ENCODE measurements around the gene SCAF8. TPM values are rescaled to one million over a fixed set of nuclear protein-coding genes. Genes with fewer than 3 reads are reported as not detected.
"Not testable (repeated sequence)": the region's sequence is repeated elsewhere in the genome, so short reads cannot be mapped to it uniquely, and the experiment has no call there.

The SCAF8 gene
- total and polyA plus RNA-seq, 4 experiments from 2014 or later: 4.5 to 60.5 (median 40.2) TPM

- H3K36me3 ChIP-seq (ENCODE audit: insufficient read depth, low read length); POLR2A ChIA-PET (ENCODE audit: partially characterized antibody); H3K9me3 ChIP-seq (ENCODE audit: control insufficient read depth in 1 of 2, low read length in 2 of 2); H3K27me3 Mint-ChIP-seq; H3K9me3 Mint-ChIP-seq; H3K27ac ChIP-seq (ENCODE audit: low read depth, low read length); CTCF ChIA-PET (ENCODE audit: partially characterized antibody); H3K4me3 ChIP-seq (ENCODE audit: low read length in 2 of 2); H3K27me3 ChIP-seq (ENCODE audit: insufficient read depth, low read length); intact Hi-C loops (cut with micrococcal nuclease); DNase-seq: not testable (repeated sequence)
- Mint-ChIP-seq H3K4me3 (peak overlapping the region in 1 of 8 donors; percentile 5), H3K4me1 (peaks cover 26 to 62% (median 41%) of the 10 kb centered on the region in 4 donors), H3K27ac (peak overlapping the region in 1 of 7 donors; percentile 28), H3K36me3 (peaks cover 35 to 62% of the 10 kb centered on the region in 2 donors)
- peaks cover 23% of the 10 kb centered on the region for H3K4me1 ChIP-seq (ENCODE audit: insufficient read depth, low read length)
These were observed 45.9 kb downstream of the SCAF8 start for GRCh38 chr6:154779157-154779556.

- Mint-ChIP-seq H3K9me3 (no peaks in the 10 kb centered on the region), H3K36me3 (peaks cover 40 to 59% of the 10 kb centered on the region in 2 donors), H3K27ac (peak overlapping the region in 2 of 7 donors; percentile 6 to 8), H3K4me3 (no peak overlapping the region), H3K27me3 (no peaks in the 10 kb centered on the region), H3K4me1 (peaks cover 30 to 59% (median 51%) of the 10 kb centered on the region in 4 donors)
- ChIA-PET POLR2A (ENCODE audit: partially characterized antibody) (no interaction called here), CTCF (ENCODE audit: partially characterized antibody) (interaction anchor here (0.6 to 1.4 kb wide), 3 partner anchors 13 to 106 kb away, joined by 3 to 4 read pairs (median 3); no protein-coding TSS in a partner anchor)
- Histone ChIP-seq H3K36me3 (ENCODE audit: insufficient read depth, low read length) (no peaks in the 10 kb centered on the region), H3K4me1 (ENCODE audit: insufficient read depth, low read length) (peaks cover 23% of the 10 kb centered on the region), H3K9me3 (ENCODE audit: control insufficient read depth in 1 of 2, low read length in 2 of 2) (no peaks in the 10 kb centered on the region), H3K27ac (ENCODE audit: low read depth, low read length) (no peak overlapping the region), H3K4me3 (ENCODE audit: low read length in 2 of 2) (no peak overlapping the region), H3K27me3 (ENCODE audit: insufficient read depth, low read length) (no peaks in the 10 kb centered on the region)
- no peak for DNase-seq
- intact Hi-C loops (cut with micrococcal nuclease): no loop called here
These were observed 49.0 kb downstream of the SCAF8 start for GRCh38 chr6:154782193-154782592.

- POLR2A ChIA-PET (ENCODE audit: partially characterized antibody): interaction anchor here (1.2 kb wide), 1 partner anchor 10 kb away, joined by 5 read pairs; no protein-coding TSS in a partner anchor
- Histone ChIP-seq H3K36me3 (ENCODE audit: insufficient read depth, low read length) (no peaks in the 10 kb centered on the region), H3K27ac (ENCODE audit: low read depth, low read length) (no peak overlapping the region), H3K9me3 (ENCODE audit: control insufficient read depth in 1 of 2, low read length in 2 of 2) (no peaks in the 10 kb centered on the region), H3K4me3 (ENCODE audit: low read length in 2 of 2) (no peak overlapping the region), H3K27me3 (ENCODE audit: insufficient read depth, low read length) (no peaks in the 10 kb centered on the region), H3K4me1 (ENCODE audit: insufficient read depth, low read length) (peaks cover 23% of the 10 kb centered on the region)
- intact Hi-C loops (cut with micrococcal nuclease): no loop called here
- Mint-ChIP-seq H3K27ac (peak overlapping the region in 3 of 7 donors; percentile 11 to 49 (median 38)), H3K4me3 (no peak overlapping the region), H3K27me3 (no peaks in the 10 kb centered on the region), H3K9me3 (no peaks in the 10 kb centered on the region), H3K4me1 (peaks cover 28 to 60% (median 51%) of the 10 kb centered on the region in 4 donors), H3K36me3 (peaks cover 44 to 57% of the 10 kb centered on the region in 2 donors)
- CTCF ChIA-PET (ENCODE audit: partially characterized antibody): interaction anchor here (1.3 kb wide), 1 partner anchor 107 kb away, joined by 3 read pairs; no protein-coding TSS in a partner anchor
- no peak for DNase-seq
These were observed 50.0 kb downstream of the SCAF8 start for GRCh38 chr6:154783229-154783628.

GRCh38 chr6:154785075-154785474 lies 51.9 kb downstream of the SCAF8 start:
- no peaks in the 10 kb centered on the region for H3K27me3 ChIP-seq (ENCODE audit: insufficient read depth, low read length)
- Mint-ChIP-seq H3K36me3 (peaks cover 37 to 58% of the 10 kb centered on the region in 2 donors), H3K4me1 (peaks cover 30 to 65% (median 47%) of the 10 kb centered on the region in 4 donors), H3K4me3 (no peak overlapping the region), H3K27ac (peak overlapping the region in 1 of 7 donors; percentile 11), H3K27me3 (no peaks in the 10 kb centered on the region), H3K9me3 (no peaks in the 10 kb centered on the region)
- H3K9me3 ChIP-seq (ENCODE audit: control insufficient read depth in 1 of 2, low read length in 2 of 2): no peaks in the 10 kb centered on the region
- CTCF ChIA-PET (ENCODE audit: partially characterized antibody): interaction anchor here (3.3 kb wide), 1 partner anchor 20 kb away, joined by 11 read pairs; no protein-coding TSS in a partner anchor
- H3K4me1 ChIP-seq (ENCODE audit: insufficient read depth, low read length): peaks cover 23% of the 10 kb centered on the region
- DNase-seq: no peak
- POLR2A ChIA-PET (ENCODE audit: partially characterized antibody): interaction anchor here (1.4 kb wide), 1 partner anchor 51 kb away, joined by 4 read pairs; no protein-coding TSS in a partner anchor
- H3K36me3 ChIP-seq (ENCODE audit: insufficient read depth, low read length): no peaks in the 10 kb centered on the region
- intact Hi-C loops (cut with micrococcal nuclease): no loop called here
- H3K27ac ChIP-seq (ENCODE audit: low read depth, low read length): no peak overlapping the region
- H3K4me3 ChIP-seq (ENCODE audit: low read length in 2 of 2): no peak overlapping the region

- Histone ChIP-seq H3K9me3 (ENCODE audit: control insufficient read depth in 1 of 2, low read length in 2 of 2) (no peaks in the 10 kb centered on the region), H3K4me1 (ENCODE audit: insufficient read depth, low read length) (peaks cover 23% of the 10 kb centered on the region), H3K4me3 (ENCODE audit: low read length in 2 of 2) (no peak overlapping the region), H3K36me3 (ENCODE audit: insufficient read depth, low read length) (no peaks in the 10 kb centered on the region), H3K27ac (ENCODE audit: low read depth, low read length) (no peak overlapping the region), H3K27me3 (ENCODE audit: insufficient read depth, low read length) (no peaks in the 10 kb centered on the region)
- Mint-ChIP-seq H3K36me3 (peaks cover 28 to 56% of the 10 kb centered on the region in 2 donors), H3K4me3 (no peak overlapping the region), H3K27ac (peak overlapping the region in 1 of 7 donors; percentile 7), H3K4me1 (peaks cover 21 to 55% (median 39%) of the 10 kb centered on the region in 4 donors), H3K9me3 (no peaks in the 10 kb centered on the region), H3K27me3 (no peaks in the 10 kb centered on the region)
- intact Hi-C loops (cut with micrococcal nuclease): loop anchor here (2.0 kb wide), 1 partner anchor 20 kb away; no protein-coding TSS in a partner anchor
- ChIA-PET POLR2A (ENCODE audit: partially characterized antibody) (no interaction called here), CTCF (ENCODE audit: partially characterized antibody) (interaction anchor here (3.3 kb wide), 1 partner anchor 19 kb away, joined by 11 read pairs; no protein-coding TSS in a partner anchor)
- no peak for DNase-seq
These were observed 53.1 kb downstream of the SCAF8 start for GRCh38 chr6:154786144-154786868.

GRCh38 chr6:154791556-154792317 lies 58.5 kb downstream of the SCAF8 start:
- peaks cover 40 to 63% of the 10 kb centered on the region in 2 donors for H3K36me3 Mint-ChIP-seq
- intact Hi-C loops (cut with micrococcal nuclease): no loop called here
- ChIA-PET POLR2A (ENCODE audit: partially characterized antibody) (no interaction called here), CTCF (ENCODE audit: partially characterized antibody) (no interaction called here)
- H3K27me3 Mint-ChIP-seq: no peaks in the 10 kb centered on the region
- Histone ChIP-seq H3K9me3 (ENCODE audit: control insufficient read depth in 1 of 2, low read length in 2 of 2) (no peaks in the 10 kb centered on the region), H3K27me3 (ENCODE audit: insufficient read depth, low read length) (no peaks in the 10 kb centered on the region), H3K4me1 (ENCODE audit: insufficient read depth, low read length) (no peaks in the 10 kb centered on the region), H3K36me3 (ENCODE audit: insufficient read depth, low read length) (peaks cover 10% of the 10 kb centered on the region), H3K4me3 (ENCODE audit: low read length in 2 of 2) (no peak overlapping the region), H3K27ac (ENCODE audit: low read depth, low read length) (no peak overlapping the region)
- no peak overlapping the region for H3K4me3 Mint-ChIP-seq
- peak overlapping the region in 2 of 7 donors; percentile 19 to 71 for H3K27ac Mint-ChIP-seq
- peaks cover 12 to 31% (median 21%) of the 10 kb centered on the region in 4 donors for H3K4me1 Mint-ChIP-seq
- H3K9me3 Mint-ChIP-seq: no peaks in the 10 kb centered on the region
- DNase-seq: no peak

- Mint-ChIP-seq H3K27me3 (no peaks in the 10 kb centered on the region), H3K27ac (no peak overlapping the region), H3K4me3 (no peak overlapping the region), H3K4me1 (peaks cover 12 to 29% (median 19%) of the 10 kb centered on the region in 4 donors), H3K36me3 (peaks cover 43 to 60% of the 10 kb centered on the region in 2 donors), H3K9me3 (no peaks in the 10 kb centered on the region)
- Histone ChIP-seq H3K36me3 (ENCODE audit: insufficient read depth, low read length) (peaks cover 10% of the 10 kb centered on the region), H3K9me3 (ENCODE audit: control insufficient read depth in 1 of 2, low read length in 2 of 2) (no peaks in the 10 kb centered on the region), H3K27ac (ENCODE audit: low read depth, low read length) (no peak overlapping the region), H3K4me1 (ENCODE audit: insufficient read depth, low read length) (no peaks in the 10 kb centered on the region), H3K27me3 (ENCODE audit: insufficient read depth, low read length) (no peaks in the 10 kb centered on the region), H3K4me3 (ENCODE audit: low read length in 2 of 2) (no peak overlapping the region)
- CTCF ChIA-PET (ENCODE audit: partially characterized antibody): no interaction called here
- intact Hi-C loops (cut with micrococcal nuclease): no loop called here
- POLR2A ChIA-PET (ENCODE audit: partially characterized antibody): no interaction called here
- no peak for DNase-seq
These were observed 59.1 kb downstream of the SCAF8 start for GRCh38 chr6:154792325-154792724.
